Measurements from ENCODE around the gene ZCWPW2. TPM values are rescaled to one million over a fixed set of nuclear protein-coding genes. Genes with fewer than 3 reads are reported as not detected.

ZCWPW2 gene, protein sequence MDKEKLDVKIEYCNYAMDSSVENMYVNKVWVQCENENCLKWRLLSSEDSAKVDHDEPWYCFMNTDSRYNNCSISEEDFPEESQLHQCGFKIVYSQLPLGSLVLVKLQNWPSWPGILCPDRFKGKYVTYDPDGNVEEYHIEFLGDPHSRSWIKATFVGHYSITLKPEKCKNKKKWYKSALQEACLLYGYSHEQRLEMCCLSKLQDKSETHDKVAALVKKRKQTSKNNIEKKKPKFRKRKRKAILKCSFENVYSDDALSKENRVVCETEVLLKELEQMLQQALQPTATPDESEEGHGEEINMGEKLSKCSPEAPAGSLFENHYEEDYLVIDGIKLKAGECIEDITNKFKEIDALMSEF
- 0.28 and 0.48 TPM in 2 replicates for total RNA-seq (2014; rRNA removed; shearing (Covaris generic))

DNA sequence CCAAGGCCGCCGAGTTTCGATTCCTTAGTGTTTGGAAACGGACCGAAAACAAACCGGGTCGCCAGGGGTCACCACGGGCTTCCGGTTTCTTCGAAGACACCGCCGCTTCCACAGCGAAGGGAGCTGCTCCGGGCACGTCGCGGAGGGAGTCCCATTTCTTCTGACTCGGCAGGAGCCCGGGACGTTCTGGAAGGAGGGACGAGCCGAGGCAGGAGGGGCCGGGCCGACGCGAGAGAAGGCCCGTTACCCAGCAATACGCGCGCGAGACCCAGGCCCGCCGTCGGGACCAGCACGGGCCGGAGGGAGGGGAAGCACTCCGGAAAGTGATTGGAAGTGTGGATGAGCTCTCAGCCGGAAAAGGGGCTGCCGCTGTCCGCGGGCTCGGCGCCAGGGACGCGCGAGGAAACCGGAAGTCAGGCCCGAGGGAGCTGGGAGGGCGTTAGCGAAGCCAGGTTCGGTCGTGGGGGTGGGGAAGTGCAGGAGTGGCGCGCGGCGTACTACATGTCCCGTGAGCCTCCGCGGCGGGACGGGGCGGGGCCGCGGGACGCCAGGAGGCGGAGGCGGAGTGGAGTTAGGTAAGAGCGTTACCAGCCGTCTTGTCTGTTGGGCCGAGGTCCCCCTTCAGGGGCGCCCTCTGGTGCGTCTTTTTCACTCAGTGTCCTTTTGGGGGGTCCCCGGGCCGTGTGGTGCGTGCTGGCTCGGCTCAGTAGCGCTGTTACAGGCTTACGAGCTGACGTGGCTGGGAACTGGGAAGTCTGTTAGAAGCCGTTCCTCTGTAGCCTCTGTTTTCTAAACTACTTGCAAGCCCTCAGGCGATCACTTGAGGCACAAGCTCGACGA lies at the start of gene ZCWPW2, which contains the start of gene AZI2:
Gene ZCWPW2, plus strand, starts transcription at position 93 of the 840 bp plus-strand sequence. CDS start 64,348 bp downstream, outside the sequence.
Gene AZI2, minus strand, starts transcription at position 196 of the 840 bp plus-strand sequence. CDS start 8,207 bp downstream, outside the sequence.
- Histone ChIP-seq H3K27me3 (ENCODE audit: control insufficient read depth, insufficient read depth, low read length) (no peaks in the 10 kb centered on the region), H3K36me3 (replicated peaks; ENCODE audit: control insufficient read depth, insufficient read depth, low read length) (no peaks in the 10 kb centered on the region), H3K4me3 (ENCODE audit: insufficient read depth, low read depth, low read length) (peak within 1 kb of the TSS; percentile 84)
- peak; percentile 85 for DNase-seq

DNA sequence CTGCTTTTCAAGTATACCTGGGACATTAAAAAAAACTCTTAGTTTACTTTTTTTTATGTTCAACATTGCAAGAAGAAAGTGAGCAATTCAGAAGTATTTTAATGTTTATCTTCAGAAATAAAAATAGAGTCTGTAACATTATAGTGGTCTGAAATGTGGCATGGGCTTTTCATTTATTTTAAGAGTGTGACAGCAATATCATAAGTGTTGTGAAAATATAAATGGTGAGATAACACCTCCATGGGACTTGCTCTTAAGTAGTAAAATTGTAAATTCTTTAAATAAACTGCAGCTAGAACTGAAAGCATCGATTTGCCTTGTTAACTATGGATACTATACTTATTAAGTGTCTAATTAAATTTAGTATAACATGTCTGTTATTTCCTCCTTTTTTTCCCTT lies 48.8 kb upstream of the ZCWPW2 start:
- no peak for DNase-seq
- H3K27me3 ChIP-seq (ENCODE audit: control insufficient read depth, insufficient read depth, low read length), result no peaks in the 10 kb centered on the region
- no peak overlapping the region for H3K4me3 ChIP-seq (ENCODE audit: insufficient read depth, low read depth, low read length)
- H3K36me3 ChIP-seq (replicated peaks; ENCODE audit: control insufficient read depth, insufficient read depth, low read length), result no peaks in the 10 kb centered on the region

DNA sequence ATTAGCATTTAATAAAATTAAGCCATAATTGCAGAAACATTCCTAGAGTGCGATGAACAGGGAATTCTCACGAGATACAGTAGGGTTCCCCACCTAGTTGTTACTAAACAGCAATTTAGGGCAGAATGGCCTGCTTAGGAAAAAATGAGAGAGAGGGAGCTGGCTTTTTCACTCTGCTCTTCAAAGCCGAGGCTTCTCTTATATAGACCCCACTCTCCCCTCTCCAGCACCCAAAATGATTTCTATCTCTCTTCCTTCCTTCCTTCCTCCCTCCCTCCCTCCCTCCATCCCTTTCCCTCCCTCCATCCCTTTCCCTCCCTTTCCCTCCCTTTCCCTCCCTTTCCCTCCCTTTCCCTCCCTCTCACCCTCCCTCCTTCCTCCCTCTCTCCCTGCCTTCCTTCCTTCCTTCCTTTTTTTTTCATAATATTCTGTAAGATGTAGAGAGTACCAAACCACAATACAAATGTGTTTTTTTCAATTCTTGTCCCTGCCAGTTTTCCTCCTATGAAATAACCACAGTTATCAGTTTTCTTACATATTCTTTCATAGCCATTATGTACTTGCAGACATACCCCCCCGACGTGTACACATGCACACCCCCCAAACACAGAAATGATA lies 48.1 kb upstream of the ZCWPW2 start:
- DNase-seq, result no peak
- H3K4me3 ChIP-seq (ENCODE audit: insufficient read depth, low read depth, low read length), result no peak overlapping the region
- no peaks in the 10 kb centered on the region for H3K27me3 ChIP-seq (ENCODE audit: control insufficient read depth, insufficient read depth, low read length)
- no peaks in the 10 kb centered on the region for H3K36me3 ChIP-seq (replicated peaks; ENCODE audit: control insufficient read depth, insufficient read depth, low read length)

DNA sequence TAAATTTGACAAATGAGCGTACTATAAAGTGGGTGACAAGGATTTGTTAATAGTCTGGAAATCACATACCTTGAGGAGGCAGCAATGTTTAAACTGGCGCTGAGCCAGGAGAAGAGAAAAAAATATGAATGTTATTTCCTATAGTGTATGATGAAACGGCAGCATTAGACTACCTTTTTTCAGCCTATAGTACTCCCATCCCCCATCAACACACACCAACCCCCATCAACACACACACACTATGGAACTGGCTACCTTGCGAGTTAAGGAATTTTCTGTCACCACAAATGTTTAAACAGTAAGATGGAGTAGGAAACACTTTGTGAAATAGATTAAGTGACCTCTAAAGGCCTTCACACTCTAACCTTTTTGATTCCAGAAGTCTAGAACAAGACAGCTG lies 46.8 kb upstream of the ZCWPW2 start:
- no peak for DNase-seq
- Histone ChIP-seq H3K4me3 (ENCODE audit: insufficient read depth, low read depth, low read length) (no peak overlapping the region), H3K27me3 (ENCODE audit: control insufficient read depth, insufficient read depth, low read length) (no peaks in the 10 kb centered on the region), H3K36me3 (replicated peaks; ENCODE audit: control insufficient read depth, insufficient read depth, low read length) (no peaks in the 10 kb centered on the region)

DNA sequence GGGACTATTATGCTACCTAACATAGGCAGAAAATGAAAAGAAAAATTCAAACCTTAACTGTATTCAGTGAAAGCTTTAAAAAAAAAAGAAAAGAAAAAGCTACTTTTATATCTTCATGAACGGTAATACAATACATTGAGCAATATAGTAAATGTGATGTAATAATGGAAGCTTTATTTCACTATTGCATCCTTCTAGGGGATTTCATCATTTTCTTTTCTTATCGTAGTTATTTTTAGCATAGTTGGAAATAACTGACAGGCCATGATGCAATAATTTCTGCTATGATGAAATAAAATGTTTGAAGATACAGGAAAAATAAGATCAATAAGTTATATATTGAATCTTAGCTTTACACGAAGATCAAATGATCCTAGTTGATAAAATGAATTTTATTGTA lies 40.3 kb upstream of the ZCWPW2 start:
- Histone ChIP-seq H3K4me3 (ENCODE audit: insufficient read depth, low read depth, low read length) (no peak overlapping the region), H3K27me3 (ENCODE audit: control insufficient read depth, insufficient read depth, low read length) (no peaks in the 10 kb centered on the region), H3K36me3 (replicated peaks; ENCODE audit: control insufficient read depth, insufficient read depth, low read length) (no peaks in the 10 kb centered on the region)
- no peak for DNase-seq

DNA sequence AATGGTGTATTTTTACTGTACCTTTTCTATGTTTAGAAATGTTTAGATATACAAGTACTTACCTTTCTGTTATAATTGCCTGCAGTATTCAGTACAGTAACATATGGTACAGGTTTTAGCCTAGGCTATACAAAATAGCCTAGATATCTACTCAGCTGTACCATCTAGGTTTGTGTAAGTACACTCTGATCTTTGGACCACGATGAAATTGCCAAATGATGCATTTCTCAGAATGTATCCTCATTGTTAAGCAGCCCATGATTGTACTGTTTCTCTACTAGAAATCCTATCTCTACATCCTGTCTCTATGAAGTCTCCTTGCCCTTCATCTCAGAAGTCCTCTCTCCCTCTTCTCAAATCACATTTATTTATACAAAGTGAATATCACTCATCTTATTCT lies 32.8 kb upstream of the ZCWPW2 start:
- H3K36me3 ChIP-seq (replicated peaks; ENCODE audit: control insufficient read depth, insufficient read depth, low read length), result no peaks in the 10 kb centered on the region; the same call in 1 of the 2 replicates
- no peak overlapping the region for H3K4me3 ChIP-seq (ENCODE audit: insufficient read depth, low read depth, low read length)
- DNase-seq, result no peak
- no peaks in the 10 kb centered on the region for H3K27me3 ChIP-seq (ENCODE audit: control insufficient read depth, insufficient read depth, low read length)

DNA sequence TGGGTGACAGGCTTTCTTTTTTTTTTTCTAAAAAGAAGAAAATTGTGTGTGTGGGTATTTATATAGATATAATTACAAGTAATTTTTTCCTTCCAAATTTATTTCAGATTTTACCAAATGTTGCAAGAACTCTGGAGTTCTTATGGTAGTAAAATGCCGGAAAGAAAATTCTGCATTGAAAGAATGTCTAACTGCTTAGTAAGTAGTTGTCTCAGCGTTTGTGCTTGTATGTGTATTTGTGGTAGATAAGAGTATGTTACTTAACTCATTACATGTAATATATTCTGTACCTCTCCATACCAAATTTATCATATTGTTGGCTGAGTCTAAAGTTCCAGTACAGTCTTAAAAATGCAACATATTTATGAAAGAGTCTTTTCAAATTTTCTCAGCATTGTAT lies 32.3 kb upstream of the ZCWPW2 start:
- no peak for DNase-seq
- no peaks in the 10 kb centered on the region for H3K27me3 ChIP-seq (ENCODE audit: control insufficient read depth, insufficient read depth, low read length)
- no peak overlapping the region for H3K4me3 ChIP-seq (ENCODE audit: insufficient read depth, low read depth, low read length)
- no peaks in the 10 kb centered on the region; the same call in 1 of the 2 replicates for H3K36me3 ChIP-seq (replicated peaks; ENCODE audit: control insufficient read depth, insufficient read depth, low read length)

DNA sequence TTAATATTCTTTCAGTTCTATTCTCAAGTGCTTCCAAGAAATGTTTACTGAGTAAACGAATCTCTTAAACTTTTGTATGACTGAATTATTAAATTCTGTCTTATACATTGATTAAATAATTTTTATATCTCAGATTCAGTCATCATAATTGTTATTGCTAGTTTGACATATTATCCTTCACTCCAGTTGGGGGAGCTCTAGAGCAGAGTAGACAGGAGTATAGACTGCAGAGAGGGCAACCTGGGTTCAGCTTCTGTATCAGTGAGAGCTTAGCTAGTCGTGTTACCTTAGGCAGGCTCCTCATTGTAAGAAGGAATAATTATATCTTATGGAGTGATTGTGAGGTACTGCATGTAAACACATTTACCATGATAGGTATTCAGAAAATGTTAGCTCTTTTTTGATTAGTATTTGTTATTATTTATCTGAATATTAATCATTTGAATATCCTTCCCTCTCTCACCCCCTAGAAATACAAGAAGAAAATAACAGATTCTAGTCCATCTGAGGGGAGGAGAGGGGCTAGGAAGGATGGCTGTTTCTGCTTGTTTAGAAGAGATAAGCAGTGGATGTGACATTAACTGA lies 31.0 kb upstream of the ZCWPW2 start:
- Histone ChIP-seq H3K36me3 (replicated peaks; ENCODE audit: control insufficient read depth, insufficient read depth, low read length) (no peaks in the 10 kb centered on the region; the same call in 1 of the 2 replicates), H3K27me3 (ENCODE audit: control insufficient read depth, insufficient read depth, low read length) (no peaks in the 10 kb centered on the region), H3K4me3 (ENCODE audit: insufficient read depth, low read depth, low read length) (no peak overlapping the region)
- peak; percentile 16 for DNase-seq

DNA sequence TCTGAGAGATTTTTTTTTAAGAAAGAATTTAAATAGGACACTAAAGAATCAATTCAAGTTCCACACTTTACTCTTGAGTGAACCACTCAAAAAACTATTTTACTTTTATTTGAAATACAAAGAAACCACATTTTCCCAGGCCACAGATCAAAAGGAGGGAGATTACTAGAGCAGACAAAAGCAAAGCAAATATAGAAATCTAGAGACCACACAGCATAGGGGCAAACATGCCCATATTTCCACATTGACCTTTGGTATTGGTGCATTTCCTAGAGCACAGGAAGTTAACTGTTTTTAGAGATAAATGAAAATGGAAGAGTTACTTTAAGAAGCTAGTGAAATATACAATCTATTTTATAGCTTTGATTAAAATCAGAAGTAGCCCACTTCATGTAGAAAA lies 27.5 kb upstream of the ZCWPW2 start:
- no peak overlapping the region for H3K4me3 ChIP-seq (ENCODE audit: insufficient read depth, low read depth, low read length)
- DNase-seq, result no peak
- H3K36me3 ChIP-seq (replicated peaks; ENCODE audit: control insufficient read depth, insufficient read depth, low read length), result no peaks in the 10 kb centered on the region; the same call in 1 of the 2 replicates
- no peaks in the 10 kb centered on the region for H3K27me3 ChIP-seq (ENCODE audit: control insufficient read depth, insufficient read depth, low read length)

DNA sequence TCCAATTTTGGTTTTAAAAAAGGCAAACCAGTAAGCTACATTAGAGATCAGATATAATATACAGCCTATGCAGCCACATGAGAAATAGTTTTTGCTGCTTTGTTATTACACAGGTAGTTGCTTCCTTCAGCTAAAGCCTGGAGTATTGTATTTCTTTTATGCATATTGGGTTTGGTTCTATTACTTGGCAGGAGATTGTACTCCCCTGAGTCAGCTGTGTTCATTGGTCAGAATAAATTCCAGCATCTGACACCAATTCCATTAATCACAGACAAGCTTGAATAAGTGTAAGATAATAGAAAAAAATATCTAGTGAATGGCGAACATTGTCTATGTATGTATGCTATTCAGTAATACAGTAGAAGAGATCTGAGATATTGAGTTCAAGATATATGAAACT lies 26.1 kb upstream of the ZCWPW2 start:
- H3K4me3 ChIP-seq (ENCODE audit: insufficient read depth, low read depth, low read length), result no peak overlapping the region
- no peaks in the 10 kb centered on the region for H3K27me3 ChIP-seq (ENCODE audit: control insufficient read depth, insufficient read depth, low read length)
- DNase-seq, result no peak
- H3K36me3 ChIP-seq (replicated peaks; ENCODE audit: control insufficient read depth, insufficient read depth, low read length), result peaks cover 1% of the 10 kb centered on the region

DNA sequence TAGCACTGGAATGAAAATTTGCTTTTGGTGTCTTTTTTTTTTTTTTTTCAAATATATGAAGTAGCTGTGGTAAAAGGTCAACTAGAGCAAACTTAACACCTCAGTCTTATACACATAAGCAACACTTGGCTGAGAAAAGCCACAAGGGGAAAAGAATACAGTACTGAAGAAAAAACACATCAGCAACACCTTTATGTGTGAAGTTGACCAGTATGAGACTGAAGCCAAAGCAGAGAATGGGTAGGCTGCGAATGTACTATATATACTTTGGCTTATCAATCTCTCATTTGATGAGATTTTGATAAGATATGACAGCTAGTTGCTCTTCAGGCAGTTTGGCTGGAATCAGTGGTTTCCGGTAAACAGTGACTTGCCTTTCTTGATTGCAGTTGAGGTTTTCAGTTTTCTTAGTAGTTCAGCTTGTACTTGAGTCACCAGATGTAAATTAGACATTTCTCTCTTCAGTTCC lies 22.0 kb upstream of the ZCWPW2 start:
- Histone ChIP-seq H3K36me3 (replicated peaks; ENCODE audit: control insufficient read depth, insufficient read depth, low read length) (peaks cover 1% of the 10 kb centered on the region; the same call in 1 of the 2 replicates), H3K4me3 (ENCODE audit: insufficient read depth, low read depth, low read length) (no peak overlapping the region)

DNA sequence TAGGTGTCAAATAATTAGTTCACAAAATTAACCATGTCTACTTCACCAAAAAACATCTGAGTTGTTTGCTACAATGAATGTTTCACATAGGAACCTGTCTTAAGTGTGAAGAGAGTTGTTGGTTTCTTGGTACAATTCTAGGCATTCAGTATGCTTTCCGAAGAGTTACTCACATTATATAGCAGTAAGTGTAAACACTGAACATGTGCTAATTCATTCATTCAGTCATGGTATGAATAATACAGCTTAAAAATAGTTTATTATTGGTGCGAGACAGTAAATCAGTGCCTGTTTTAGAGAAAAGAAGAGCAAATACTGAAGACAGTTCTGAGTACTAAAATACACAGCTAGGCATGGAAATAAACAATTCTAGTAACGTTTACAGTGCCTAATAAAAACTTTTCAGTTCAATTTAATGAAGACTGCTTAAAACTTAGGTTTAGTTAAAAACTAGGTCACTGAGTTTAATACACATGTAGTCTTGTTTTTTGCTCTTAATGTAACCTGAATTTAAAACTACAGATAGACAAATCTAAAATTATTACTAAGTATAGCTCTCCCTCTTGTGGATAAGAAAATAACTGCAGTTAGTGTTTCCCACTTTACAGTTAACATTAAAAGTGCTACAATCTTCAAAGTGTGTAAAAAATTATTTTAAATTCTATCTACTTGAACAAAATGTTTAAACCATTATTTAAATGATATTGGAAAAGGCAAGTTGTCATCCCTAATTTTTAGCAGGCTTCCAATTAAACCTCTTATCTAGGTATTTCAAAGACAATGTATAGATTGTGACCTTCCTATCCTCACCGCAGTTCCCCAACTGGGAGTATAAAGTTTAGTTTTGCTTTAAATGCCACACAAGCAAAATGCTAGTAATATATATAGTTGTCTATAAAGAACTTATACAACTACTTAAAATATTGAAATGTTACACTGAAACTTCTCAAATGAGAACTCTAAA lies 20.1 kb upstream of the ZCWPW2 start:
- no peak for DNase-seq
- no peaks in the 10 kb centered on the region for H3K27me3 ChIP-seq (ENCODE audit: control insufficient read depth, insufficient read depth, low read length)
- H3K4me3 ChIP-seq (ENCODE audit: insufficient read depth, low read depth, low read length), result no peak overlapping the region
- peaks cover 1% of the 10 kb centered on the region; the same call in 1 of the 2 replicates for H3K36me3 ChIP-seq (replicated peaks; ENCODE audit: control insufficient read depth, insufficient read depth, low read length)

More for the DNA sequence above, 22.0 kb upstream of the ZCWPW2 start:
- no peak for DNase-seq
- no peaks in the 10 kb centered on the region for H3K27me3 ChIP-seq (ENCODE audit: control insufficient read depth, insufficient read depth, low read length)

DNA sequence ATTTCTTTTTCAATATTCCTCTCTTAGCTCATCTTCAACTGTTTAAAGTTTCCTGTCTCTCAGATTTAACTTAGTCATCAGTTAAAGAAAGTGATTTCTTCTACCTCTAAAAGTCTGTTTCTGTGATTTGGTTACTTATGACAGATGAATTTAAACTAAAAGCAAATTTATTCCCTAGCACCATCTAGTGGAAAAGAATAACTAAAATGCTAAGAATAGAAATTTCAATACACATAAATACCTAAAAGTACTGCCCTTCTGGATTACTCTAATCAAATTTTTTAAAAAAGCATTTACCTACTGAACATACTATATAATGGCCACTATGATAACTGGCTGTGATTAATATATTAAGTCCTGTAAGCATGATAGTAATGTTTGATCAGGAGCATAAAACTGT lies 14.0 kb upstream of the ZCWPW2 start:
- DNase-seq, result no peak
- Histone ChIP-seq H3K36me3 (replicated peaks; ENCODE audit: control insufficient read depth, insufficient read depth, low read length) (no peaks in the 10 kb centered on the region; the same call in 1 of the 2 replicates), H3K27me3 (ENCODE audit: control insufficient read depth, insufficient read depth, low read length) (no peaks in the 10 kb centered on the region), H3K4me3 (ENCODE audit: insufficient read depth, low read depth, low read length) (no peak overlapping the region)
